IMR-90 (cell line): ENCODE results near the gene SCARF2.

Experiments
- TF ChIP-seq, protein P1 (sequence below): conservative IDR thresholded peaks from 2 replicates; pipeline ENCODE4 v1.5.1; 2012; ENCODE audit warnings: mild to moderate bottlenecking, low read depth, low read length, improper control_type of control experiment
- TF ChIP-seq, protein P2 (sequence below): fragments of 150-350 bp; IDR thresholded peaks from 2 replicates; pipeline ENCODE4 v1.6.1; 2017; ENCODE audit warnings: mild to moderate bottlenecking, antibody characterized with exemption, low read length, low read depth

DNA sequence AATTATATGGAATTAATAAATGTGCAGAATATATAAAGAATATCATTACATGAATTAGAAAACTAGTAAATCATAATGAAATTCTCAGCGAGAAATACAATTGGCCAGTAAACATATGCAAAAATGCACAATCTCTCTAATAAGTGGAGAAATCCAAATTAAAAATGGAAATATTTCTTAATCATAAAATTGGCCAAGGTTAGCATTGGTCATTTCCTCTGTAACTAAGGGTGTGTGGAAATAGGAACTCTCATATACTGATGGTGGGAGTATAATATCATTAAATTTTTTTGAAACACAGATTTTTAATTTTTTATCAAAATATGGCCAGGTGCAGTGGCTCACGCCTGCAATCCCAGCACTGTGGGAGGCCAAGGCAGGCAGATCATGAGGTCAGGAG, 51.3 kb downstream of the SCARF2 start:
- TF ChIP-seq, protein P1, sequence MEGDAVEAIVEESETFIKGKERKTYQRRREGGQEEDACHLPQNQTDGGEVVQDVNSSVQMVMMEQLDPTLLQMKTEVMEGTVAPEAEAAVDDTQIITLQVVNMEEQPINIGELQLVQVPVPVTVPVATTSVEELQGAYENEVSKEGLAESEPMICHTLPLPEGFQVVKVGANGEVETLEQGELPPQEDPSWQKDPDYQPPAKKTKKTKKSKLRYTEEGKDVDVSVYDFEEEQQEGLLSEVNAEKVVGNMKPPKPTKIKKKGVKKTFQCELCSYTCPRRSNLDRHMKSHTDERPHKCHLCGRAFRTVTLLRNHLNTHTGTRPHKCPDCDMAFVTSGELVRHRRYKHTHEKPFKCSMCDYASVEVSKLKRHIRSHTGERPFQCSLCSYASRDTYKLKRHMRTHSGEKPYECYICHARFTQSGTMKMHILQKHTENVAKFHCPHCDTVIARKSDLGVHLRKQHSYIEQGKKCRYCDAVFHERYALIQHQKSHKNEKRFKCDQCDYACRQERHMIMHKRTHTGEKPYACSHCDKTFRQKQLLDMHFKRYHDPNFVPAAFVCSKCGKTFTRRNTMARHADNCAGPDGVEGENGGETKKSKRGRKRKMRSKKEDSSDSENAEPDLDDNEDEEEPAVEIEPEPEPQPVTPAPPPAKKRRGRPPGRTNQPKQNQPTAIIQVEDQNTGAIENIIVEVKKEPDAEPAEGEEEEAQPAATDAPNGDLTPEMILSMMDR, result no peak
- TF ChIP-seq, protein P2, sequence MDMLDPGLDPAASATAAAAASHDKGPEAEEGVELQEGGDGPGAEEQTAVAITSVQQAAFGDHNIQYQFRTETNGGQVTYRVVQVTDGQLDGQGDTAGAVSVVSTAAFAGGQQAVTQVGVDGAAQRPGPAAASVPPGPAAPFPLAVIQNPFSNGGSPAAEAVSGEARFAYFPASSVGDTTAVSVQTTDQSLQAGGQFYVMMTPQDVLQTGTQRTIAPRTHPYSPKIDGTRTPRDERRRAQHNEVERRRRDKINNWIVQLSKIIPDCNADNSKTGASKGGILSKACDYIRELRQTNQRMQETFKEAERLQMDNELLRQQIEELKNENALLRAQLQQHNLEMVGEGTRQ, result no peak
